GM18858 (cell line): ENCODE data around the gene LMX1A.

Source experiments
- ATAC-seq: cut with Tn5 transposase; IDR thresholded peaks from one replicate; pipeline ENCODE4 v1.9.1; 2021; ENCODE audit not compliant: unreplicated experiment

LMX1A gene

GRCh38 chr1:165325460-165326203 is 30.9 kb downstream of the LMX1A start:
- no peak for ATAC-seq

GRCh38 chr1:165324050-165324449 is 32.5 kb downstream of the LMX1A start:
- ATAC-seq = no peak

DNA sequence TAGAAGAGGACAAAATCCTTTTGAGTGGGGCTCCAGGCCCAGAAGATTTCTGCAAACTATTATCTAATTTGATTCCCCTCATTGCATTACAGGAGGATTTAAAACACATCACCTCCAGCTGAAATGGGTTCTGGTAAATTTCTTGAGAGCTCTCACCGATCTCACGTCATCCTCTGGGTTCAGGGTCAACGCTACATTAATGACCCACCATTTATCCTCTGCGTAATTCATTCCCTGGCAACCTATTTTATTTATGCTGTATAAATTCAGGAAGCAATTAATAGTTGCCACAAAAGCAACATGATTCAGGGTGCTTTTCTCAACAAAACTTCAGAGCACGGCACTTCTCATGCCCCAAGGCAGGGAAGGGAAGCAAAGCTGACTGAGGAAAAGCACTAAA is 38.9 kb downstream of the LMX1A start:
- ATAC-seq = no peak

DNA sequence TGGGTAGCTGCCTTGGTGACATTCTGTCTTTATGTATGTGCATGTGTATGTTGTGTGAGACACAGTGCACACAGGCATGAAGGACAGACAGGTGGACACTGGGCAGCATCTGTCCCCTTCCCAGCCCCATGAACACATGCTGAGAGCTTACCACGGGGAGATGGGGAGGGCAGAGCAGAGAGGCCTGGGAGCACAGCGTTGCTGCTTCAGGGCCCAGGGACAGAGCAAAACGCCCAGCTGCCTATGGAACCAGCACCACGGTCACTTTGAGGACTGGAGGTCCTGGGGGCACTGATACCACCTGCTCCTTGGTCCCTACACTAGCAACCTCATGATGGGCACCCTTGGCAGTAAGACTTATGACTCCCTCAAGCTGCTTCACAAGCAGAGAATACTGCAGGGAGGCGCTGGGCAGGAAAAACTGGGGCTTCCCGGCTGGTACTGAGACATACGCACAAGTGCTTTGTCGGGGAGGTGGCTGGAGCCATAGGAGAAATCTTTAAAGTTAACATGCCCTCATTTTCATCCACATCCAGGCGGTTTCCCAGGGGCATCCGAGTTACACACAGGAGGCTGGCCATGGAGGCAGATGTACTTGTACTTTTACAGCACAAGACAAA is 40.3 kb downstream of the LMX1A start:
- no peak for ATAC-seq

- ATAC-seq = no peak
These were observed 41.0 kb downstream of the LMX1A start for GRCh38 chr1:165315481-165315880.

GRCh38 chr1:165313903-165314302 is 42.6 kb downstream of the LMX1A start:
- no peak for ATAC-seq

- no peak for ATAC-seq
These were observed 43.9 kb downstream of the LMX1A start for GRCh38 chr1:165312591-165312990.

- ATAC-seq = no peak
These were observed 49.7 kb downstream of the LMX1A start for GRCh38 chr1:165306543-165307434.

GRCh38 chr1:165303386-165303785 is 53.1 kb downstream of the LMX1A start:
- no peak for ATAC-seq

DNA sequence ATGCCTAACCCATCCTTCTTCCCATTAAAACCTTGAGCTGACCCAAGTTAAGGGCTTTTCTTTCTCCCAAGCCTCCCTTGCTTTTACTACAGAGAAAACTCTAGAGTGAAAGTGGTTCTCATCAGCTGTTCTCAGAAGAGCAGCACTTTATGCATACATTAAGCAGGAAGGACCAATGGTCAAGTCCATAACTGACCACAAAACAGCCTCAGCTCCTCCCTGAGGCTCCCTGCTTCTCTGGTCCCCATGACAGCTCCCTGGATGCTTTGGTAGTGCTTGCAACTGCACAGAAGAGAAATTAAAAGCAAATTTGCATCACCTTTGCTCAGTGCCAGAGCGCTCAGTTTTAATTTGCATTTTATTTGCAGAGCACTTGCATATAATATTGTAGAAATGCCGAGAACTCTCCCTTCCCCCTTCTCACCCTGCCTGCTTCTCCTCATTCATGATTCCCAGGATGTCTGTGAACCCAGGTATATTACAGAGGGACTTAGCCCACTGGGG is 56.1 kb downstream of the LMX1A start:
- ATAC-seq = no peak

DNA sequence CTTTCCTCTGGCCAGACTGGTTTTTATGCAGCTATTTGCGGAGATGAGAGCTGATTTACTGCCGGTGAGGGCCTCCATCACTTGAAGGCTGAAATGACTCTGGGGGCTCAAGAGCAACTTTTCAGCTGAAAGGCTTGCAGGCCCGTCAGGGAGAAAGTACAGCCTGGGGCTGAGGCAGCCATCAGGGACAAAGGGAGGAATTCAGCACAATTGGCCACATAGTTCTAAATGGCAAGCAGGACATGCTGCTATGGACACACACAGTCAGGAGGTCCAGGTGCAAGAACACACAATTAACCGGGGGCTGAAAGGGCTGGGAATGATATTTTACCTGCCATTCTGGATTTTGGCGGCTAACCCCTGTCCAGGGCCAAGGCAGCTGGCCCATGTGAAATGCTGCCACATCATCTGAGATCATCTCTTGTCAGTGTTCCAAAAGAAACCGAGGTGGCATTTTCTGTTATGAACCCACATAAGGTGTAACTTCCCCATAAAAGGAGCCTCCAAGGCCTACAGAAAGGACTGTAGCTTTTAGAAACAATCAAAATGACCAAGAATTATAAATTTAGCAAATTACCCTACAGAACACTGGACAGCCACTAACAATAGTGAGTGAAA is 58.2 kb downstream of the LMX1A start:
- no peak for ATAC-seq

DNA sequence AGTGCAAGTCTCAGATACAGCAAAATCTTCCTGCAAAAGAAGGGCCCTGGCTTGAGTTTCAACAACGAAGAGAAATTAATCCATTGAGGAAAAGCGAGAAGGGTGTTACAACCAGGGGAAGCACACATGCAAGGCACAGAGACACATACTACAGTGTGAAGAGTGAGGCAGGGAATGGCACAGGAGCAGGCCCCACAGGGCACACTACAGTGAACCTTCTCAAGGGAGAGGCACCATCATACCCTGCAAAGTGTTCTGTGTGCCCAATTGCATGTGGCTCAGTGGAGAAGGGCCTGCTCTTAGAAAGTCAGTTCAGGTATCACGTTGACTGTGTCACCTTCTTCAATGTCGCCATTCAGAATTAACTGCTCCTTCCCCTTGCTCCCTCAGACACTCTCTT is 60.3 kb downstream of the LMX1A start:
- no peak for ATAC-seq

DNA sequence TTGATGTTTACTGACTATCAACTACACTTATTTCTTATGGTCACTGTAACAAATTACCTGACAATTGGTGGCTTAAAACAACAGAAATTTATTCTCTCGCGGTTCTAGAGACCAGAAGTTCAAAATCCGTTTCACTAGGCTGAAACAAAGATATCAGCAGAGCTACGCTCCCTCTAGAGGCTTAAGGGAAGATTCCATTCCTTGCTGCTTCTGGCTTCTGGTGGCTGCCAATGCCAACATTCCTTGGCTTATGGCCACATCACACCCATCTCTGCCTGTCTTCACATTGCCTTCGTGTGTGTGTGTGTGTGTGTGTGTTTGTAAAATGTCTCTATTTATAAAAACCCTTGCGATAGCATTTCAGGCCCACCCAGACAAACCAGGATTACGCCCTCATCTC is 66.4 kb downstream of the LMX1A start:
- ATAC-seq = no peak

DNA sequence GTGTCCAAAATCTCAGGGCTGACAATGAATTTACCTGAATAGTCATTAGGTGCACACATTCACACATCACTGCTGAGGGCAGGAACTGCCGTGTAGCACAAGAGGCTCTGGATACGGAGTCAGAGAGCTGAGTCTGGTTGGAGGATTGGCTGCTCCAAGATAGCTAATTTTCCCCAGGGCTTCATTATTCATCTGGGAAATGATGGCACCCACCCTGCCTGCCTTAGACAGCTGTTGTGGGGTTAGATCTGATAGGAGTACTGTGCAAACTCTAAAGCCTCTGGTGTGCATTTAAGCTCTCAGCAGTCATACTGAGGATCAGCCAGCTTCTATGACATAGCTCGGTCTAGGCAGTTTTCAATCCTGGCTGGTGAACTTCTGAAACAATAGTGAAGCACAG is 67.0 kb downstream of the LMX1A start:
- ATAC-seq = no peak

DNA sequence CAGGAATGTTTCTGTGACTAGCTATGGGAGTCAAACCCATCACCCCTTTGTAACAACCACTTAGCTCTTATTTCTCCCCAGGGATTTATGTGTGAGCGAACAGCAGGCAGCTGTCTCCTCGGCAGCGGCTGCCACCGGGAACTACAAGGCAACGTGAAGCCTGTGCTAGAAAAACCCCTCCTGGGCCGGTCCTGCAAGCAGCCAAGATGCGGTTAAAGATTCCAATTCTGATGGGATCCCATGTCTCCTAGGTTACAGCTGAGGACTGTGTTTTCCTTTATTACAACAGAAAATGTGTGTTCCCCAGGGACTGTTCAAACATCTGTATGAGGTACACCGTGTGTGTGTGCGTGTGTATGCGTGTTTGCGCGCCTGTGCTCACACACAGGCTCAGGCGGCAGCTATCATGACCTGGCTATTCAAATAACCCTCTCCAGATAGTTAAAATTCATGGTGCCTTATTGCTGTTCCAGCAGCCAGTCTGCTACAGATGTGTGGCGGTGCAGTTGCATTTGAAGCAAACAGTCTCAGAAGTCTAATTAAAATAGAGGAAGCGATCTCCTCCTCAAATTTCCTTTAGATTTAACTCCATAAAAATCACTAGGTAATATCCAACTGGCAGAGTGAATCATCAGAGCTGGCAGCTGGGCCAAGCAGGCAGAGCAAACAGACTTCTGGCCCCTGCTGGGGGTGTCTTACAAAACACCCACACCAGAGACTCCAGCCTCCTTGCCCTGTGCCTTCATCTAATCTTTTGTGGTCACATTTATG is 68.0 kb downstream of the LMX1A start:
- ATAC-seq = no peak

- no peak for ATAC-seq
These were observed 68.7 kb downstream of the LMX1A start for GRCh38 chr1:165287781-165288180.

GRCh38 chr1:165287329-165287728 is 69.2 kb downstream of the LMX1A start:
- no peak for ATAC-seq

GRCh38 chr1:165284454-165284853 is 72.1 kb downstream of the LMX1A start:
- ATAC-seq = no peak

DNA sequence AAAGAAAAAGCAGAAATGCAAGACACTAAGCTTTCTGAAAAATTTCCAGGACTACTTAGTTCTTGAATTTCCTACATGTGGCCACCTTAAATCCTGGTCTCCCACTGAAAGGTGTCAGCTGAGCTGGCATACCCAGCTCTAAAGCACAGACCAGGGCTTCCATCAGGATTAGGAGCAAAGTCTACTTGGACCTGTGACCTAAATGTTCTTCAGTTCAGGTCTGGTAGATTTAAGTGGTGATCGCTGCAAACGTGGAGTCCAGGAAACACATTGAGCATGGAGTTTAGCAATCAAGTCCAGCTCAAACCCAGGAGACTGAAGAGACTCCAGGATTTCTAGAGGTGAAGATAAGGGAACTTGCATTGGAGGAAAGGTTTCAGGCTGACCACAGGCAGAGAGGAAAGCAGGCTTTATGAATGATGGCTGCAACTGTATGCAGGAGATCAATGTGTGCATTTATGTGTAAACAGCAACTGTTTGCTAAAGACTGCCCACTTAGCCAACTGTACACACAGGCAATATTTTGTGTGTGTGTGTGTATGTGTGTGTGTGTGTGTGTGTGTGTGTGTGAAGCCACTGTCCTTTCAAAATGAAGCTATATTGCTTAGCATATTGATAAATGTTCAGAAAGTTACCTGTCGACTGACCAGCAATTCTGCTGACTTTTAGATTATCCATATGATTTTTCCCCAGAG is 75.2 kb downstream of the LMX1A start:
- no peak for ATAC-seq

DNA sequence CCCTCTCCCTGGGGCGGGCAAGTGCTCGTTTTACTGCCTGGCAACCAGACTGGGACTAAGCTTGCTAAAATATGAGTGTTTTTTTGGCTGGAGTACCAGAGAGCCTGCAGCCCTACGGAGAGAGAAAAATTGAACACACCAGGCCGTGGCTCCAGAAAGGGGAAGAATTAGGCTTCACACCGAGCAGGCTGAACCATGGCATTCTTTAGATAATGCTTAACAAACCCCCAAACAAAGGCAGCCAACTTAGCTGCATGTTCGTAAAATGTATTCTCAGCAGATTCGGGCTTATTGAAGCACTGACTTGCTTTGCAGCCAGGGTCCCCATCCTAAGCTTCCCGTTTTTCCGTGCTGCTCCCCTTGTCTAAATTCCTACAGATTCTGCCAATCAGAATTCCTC is 76.6 kb downstream of the LMX1A start:
- ATAC-seq = no peak
